Breast epithelium (tissue), 3 donors: ENCODE results near the gene EPHA3.

ENCODE experiments used
- CTCF ChIP-seq, 3 donors: fragments of 450-650 bp; IDR thresholded peaks; one replicate each; pipeline ENCODE4 v1.5.1; 2016 to 2017; ENCODE audit warnings: antibody characterized with exemption in 3 of 3, mild to moderate bottlenecking in 3 of 3, moderate library complexity in 3 of 3
- POLR2A ChIP-seq: fragments of 450-650 bp; IDR thresholded peaks from one replicate; pipeline ENCODE4 v1.6.1; 2016; ENCODE audit warnings: antibody characterized with exemption, mild to moderate bottlenecking, moderate library complexity

GRCh38 chr3:89250742-89251141 is 143.3 kb downstream of the EPHA3 start:
- TF ChIP-seq CTCF (IDR thresholded peaks at IDR 0.05) (no peak), POLR2A (no peak)
